IMR-90 (cell line): ENCODE measurements around the gene CEP95. TPM values are rescaled to one million over a fixed set of nuclear protein-coding genes. Genes with fewer than 3 reads are reported as not detected.

ENCODE experiments used
- ATAC-seq: fragments of 200-7000 bp; cut with Tn5 transposase; 2 replicates; pipeline ENCODE4 v1.9.1; 2020; ENCODE audit warnings: low read depth, mild to moderate bottlenecking, moderate library complexity
- BruUV-seq: library from RNA; stranded (reverse); fragments of 400-500 nt; replicated peaks from 2 replicates; lab custom pipeline; 2021; lab: Mats Ljungman, UMichigan
- CTCF ChIA-PET: fragments of 300-600 bp; formaldehyde crosslinking; extraction: SDS; loops from one replicate; lab custom pipeline; 2021; ENCODE audit warnings: antibody characterized with exemption; lab: Yijun Ruan, JAX
- POLR2A ChIA-PET: fragments of 300-600 bp; sonication (Branson Sonifier 250); formaldehyde crosslinking; loops from one replicate; lab custom pipeline; 2022; ENCODE audit warnings: antibody characterized with exemption; ENCODE audit not compliant: unreplicated experiment; lab: Charles Lee
- DNase-seq: peaks from one replicate; pipeline ENCODE4 v3.0.0; 2013
- H2AFZ ChIP-seq: replicated peaks from 2 replicates; pipeline ENCODE3; 2013; ENCODE audit warnings: low read length, mild to moderate bottlenecking; ENCODE audit not compliant: poor library complexity
- H2AK5ac ChIP-seq: 2 replicates; pipeline ENCODE4 v1.6.1; 2013; ENCODE audit warnings: low read depth, low read length, inconsistent platforms
- H2AK9ac ChIP-seq: replicated peaks from 2 replicates; pipeline ENCODE3; 2013; ENCODE audit warnings: mild to moderate bottlenecking, low read depth, low read length, moderate library complexity; ENCODE audit not compliant: poor library complexity
- H2BK120ac ChIP-seq: 2 replicates; pipeline ENCODE4 v1.6.1; 2013; ENCODE audit warnings: low read depth, low read length, inconsistent platforms
- H2BK15ac ChIP-seq: 3 replicates; pipeline ENCODE4 v1.6.1; 2013; ENCODE audit warnings: low read depth, low read length, inconsistent platforms
- H2BK20ac ChIP-seq: 2 replicates; pipeline ENCODE4 v1.6.1; 2013; ENCODE audit warnings: low read depth, mild to moderate bottlenecking, inconsistent platforms, low read length, moderate library complexity
- H2BK5ac ChIP-seq: 2 replicates; pipeline ENCODE4 v1.6.1; 2013; ENCODE audit warnings: mild to moderate bottlenecking, low read depth, low read length, inconsistent platforms; ENCODE audit not compliant: poor library complexity, severe bottlenecking
- H3K14ac ChIP-seq: replicated peaks from 2 replicates; pipeline ENCODE4 v1.6.1; 2013; ENCODE audit warnings: low read depth, low read length, inconsistent platforms
- H3K18ac ChIP-seq: 2 replicates; pipeline ENCODE4 v1.6.1; 2013; ENCODE audit warnings: low read depth, low read length, control low read depth
- H3K23ac ChIP-seq: 2 replicates; pipeline ENCODE4 v1.6.1; 2013; ENCODE audit warnings: low read depth, low read length, inconsistent platforms
- H3K27ac ChIP-seq: 2 replicates; pipeline ENCODE4 v1.5.1; 2013; ENCODE audit warnings: mild to moderate bottlenecking, control low read depth, low read length; ENCODE audit not compliant: insufficient read depth
- H3K27me3 ChIP-seq: 2 replicates; pipeline ENCODE4 v1.6.1; 2013; ENCODE audit warnings: low read length; ENCODE audit not compliant: control insufficient read depth, insufficient read depth
- H3K36me3 ChIP-seq: 2 replicates; pipeline ENCODE4 v1.6.1; 2013; ENCODE audit warnings: low read length, mixed read lengths; ENCODE audit not compliant: control insufficient read depth, insufficient read depth
- H3K4ac ChIP-seq: 2 replicates; pipeline ENCODE4 v1.6.1; 2013; ENCODE audit warnings: low read depth, low read length, inconsistent platforms
- H3K4me1 ChIP-seq: 2 replicates; pipeline ENCODE4 v1.6.1; 2013; ENCODE audit warnings: low read length, mixed read lengths; ENCODE audit not compliant: control insufficient read depth, insufficient read depth
- H3K4me2 ChIP-seq: 2 replicates; pipeline ENCODE4 v1.6.1; 2013; ENCODE audit warnings: low read depth, mild to moderate bottlenecking, control low read depth, low read length, moderate library complexity
- H3K4me3 ChIP-seq: 2 replicates; pipeline ENCODE4 v1.5.1; 2013; ENCODE audit warnings: low read depth, mild to moderate bottlenecking, control low read depth, low read length, moderate library complexity; ENCODE audit not compliant: insufficient read depth
- H3K56ac ChIP-seq: 2 replicates; pipeline ENCODE4 v1.6.1; 2013; ENCODE audit warnings: low read length, inconsistent platforms; ENCODE audit not compliant: insufficient read depth; ENCODE audit errors: extremely low read depth
- H3K79me1 ChIP-seq, 2 experiments: 2 replicates each; pipeline ENCODE4 v1.6.1; 2013; ENCODE audit warnings: low read length in 2 of 2, inconsistent platforms in 1 of 2, low read depth in 1 of 2
- H3K9ac ChIP-seq: 2 replicates; pipeline ENCODE4 v1.6.1; 2013; ENCODE audit warnings: low read depth, low read length, control low read depth
- H3K9me1 ChIP-seq: 2 replicates; pipeline ENCODE4 v1.6.1; 2013; ENCODE audit warnings: low read length, inconsistent platforms; ENCODE audit not compliant: insufficient read depth
- H3K9me3 ChIP-seq: 2 replicates; pipeline ENCODE4 v1.6.1; 2013; ENCODE audit warnings: low read length; ENCODE audit not compliant: control insufficient read depth, insufficient read depth
- H4K20me1 ChIP-seq: 2 replicates; pipeline ENCODE4 v1.6.1; 2013; ENCODE audit warnings: low read length, inconsistent platforms; ENCODE audit not compliant: insufficient read depth
- H4K5ac ChIP-seq: 2 replicates; pipeline ENCODE4 v1.6.1; 2013; ENCODE audit warnings: mild to moderate bottlenecking, low read depth, low read length, control low read depth
- H4K8ac ChIP-seq, 2 experiments: 2 replicates each; pipeline ENCODE4 v1.6.1; 2013; ENCODE audit warnings: low read depth in 2 of 2, low read length in 2 of 2, control low read depth in 1 of 2, inconsistent platforms in 1 of 2
- H4K91ac ChIP-seq: 2 replicates; pipeline ENCODE4 v1.6.1; 2013; ENCODE audit warnings: low read depth, low read length, inconsistent platforms; ENCODE audit not compliant: insufficient read depth
- BHLHE40 ChIP-seq: fragments of 150-350 bp; IDR thresholded peaks from 2 replicates; pipeline ENCODE4 v1.6.1; 2016; ENCODE audit warnings: mild to moderate bottlenecking, low read depth, low read length
- CEBPB ChIP-seq: IDR thresholded peaks from 2 replicates; pipeline ENCODE4 v1.6.1; 2012; ENCODE audit warnings: low read depth, low read length, improper control_type of control experiment
- CHD1 ChIP-seq: IDR thresholded peaks from 2 replicates; pipeline ENCODE4 v1.6.1; 2012; ENCODE audit warnings: low read depth, low read length, improper control_type of control experiment
- FOS ChIP-seq: fragments of 150-350 bp; IDR thresholded peaks from 2 replicates; pipeline ENCODE4 v1.6.1; 2016; ENCODE audit warnings: low read depth, low read length
- MAFK ChIP-seq: IDR thresholded peaks from 2 replicates; pipeline ENCODE4 v1.6.1; 2012; ENCODE audit warnings: low read depth, low read length, improper control_type of control experiment
- MAZ ChIP-seq: IDR thresholded peaks from 2 replicates; pipeline ENCODE4 v1.6.1; 2012; ENCODE audit warnings: low read depth, mild to moderate bottlenecking, low read length, improper control_type of control experiment, moderate library complexity, borderline replicate concordance
- MXI1 ChIP-seq: IDR thresholded peaks from 2 replicates; pipeline ENCODE4 v1.6.1; 2012; ENCODE audit warnings: low read depth, mild to moderate bottlenecking, low read length, moderate library complexity, borderline replicate concordance
- NFE2L2 ChIP-seq: fragments of 150-350 bp; IDR thresholded peaks from 2 replicates; pipeline ENCODE4 v1.6.1; 2016; ENCODE audit warnings: low read depth, mild to moderate bottlenecking, low read length
- POLR2A ChIP-seq: IDR thresholded peaks from 2 replicates; pipeline ENCODE4 v1.6.1; 2012; ENCODE audit warnings: mild to moderate bottlenecking, low read depth, low read length
- RAD21 ChIP-seq: IDR thresholded peaks from 2 replicates; pipeline ENCODE4 v1.6.1; 2012; ENCODE audit warnings: low read length, improper control_type of control experiment
- RCOR1 ChIP-seq: IDR thresholded peaks from 2 replicates; pipeline ENCODE4 v1.6.1; 2012; ENCODE audit warnings: mild to moderate bottlenecking, low read length, improper control_type of control experiment; ENCODE audit not compliant: insufficient replicate concordance
- RFX5 ChIP-seq: IDR thresholded peaks from 2 replicates; pipeline ENCODE4 v1.8.0; 2012; ENCODE audit warnings: low read depth, mild to moderate bottlenecking, low read length, moderate library complexity
- SMC3 ChIP-seq: fragments of 150-350 bp; IDR thresholded peaks from 2 replicates; pipeline ENCODE4 v1.6.1; 2016; ENCODE audit warnings: low read depth, mild to moderate bottlenecking, antibody characterized with exemption, low read length, moderate library complexity
- WGBS, 2 experiments: methylation state at CpG; one replicate each; pipeline versions ENCODE4 v1.1.5 to v1.1.7; 2013; ENCODE audit warnings: missing lambda C conversion rate in 2 of 2; ENCODE audit not compliant: insufficient read length in 1 of 2; ENCODE audit errors: extremely low coverage in 2 of 2; 5-methylcytosine and 5-hydroxymethylcytosine counted together
- dilution Hi-C: fragments of 300-500 bp; cut with HindIII; formaldehyde crosslinking; loops from one replicate; pipeline ENCODE4 v1.14.3; 2018; ENCODE audit warnings: low sequenced_read_pairs; ENCODE audit not compliant: unreplicated experiment
- in situ Hi-C: fragments of 300-500 bp; cut with MboI; formaldehyde crosslinking; loops from 3 replicates; pipeline ENCODE4 v1.14.3; 2019; ENCODE audit warnings: low sequenced_read_pairs, inconsistent platforms, mixed read lengths
- intact Hi-C: fragments of 100-400 bp; cut with micrococcal nuclease; formaldehyde crosslinking; loops from 2 replicates; pipeline ENCODE4 v1.10.0; 2022
- polyA plus RNA-seq, 3 experiments: library from polyadenylated mRNA; depleted of rRNA; stranded (reverse); fragments of >200 nt; gene quantifications; 2 replicates each; pipeline ENCODE4 v1.2.3, GENCODE V29; 2012; ENCODE audit warnings: low replicate concordance in 1 of 3
- total RNA-seq: library from RNA; depleted of rRNA; stranded (reverse); fragments of >200 nt; gene quantifications from 2 replicates; pipeline ENCODE4 v1.2.3, GENCODE V29; 2012
- TF ChIP-seq, protein P1 (sequence below): fragments of 150-350 bp; IDR thresholded peaks from 2 replicates; pipeline ENCODE4 v1.6.1; 2016; ENCODE audit warnings: low read depth, mild to moderate bottlenecking, low read length, moderate library complexity, borderline replicate concordance
- TF ChIP-seq, protein P2 (sequence below): conservative IDR thresholded peaks from 2 replicates; pipeline ENCODE4 v1.5.1; 2012; ENCODE audit warnings: mild to moderate bottlenecking, low read depth, low read length, improper control_type of control experiment
- TF ChIP-seq, protein P3 (sequence below): fragments of 150-350 bp; IDR thresholded peaks from 2 replicates; pipeline ENCODE4 v1.6.1; 2017; ENCODE audit warnings: mild to moderate bottlenecking, antibody characterized with exemption, low read length, low read depth

Gene CEP95
- total and polyA plus RNA-seq, 2 of the 4 experiments (the other 2 are of a cell fraction): 6.1 to 13.6 TPM

DNA sequence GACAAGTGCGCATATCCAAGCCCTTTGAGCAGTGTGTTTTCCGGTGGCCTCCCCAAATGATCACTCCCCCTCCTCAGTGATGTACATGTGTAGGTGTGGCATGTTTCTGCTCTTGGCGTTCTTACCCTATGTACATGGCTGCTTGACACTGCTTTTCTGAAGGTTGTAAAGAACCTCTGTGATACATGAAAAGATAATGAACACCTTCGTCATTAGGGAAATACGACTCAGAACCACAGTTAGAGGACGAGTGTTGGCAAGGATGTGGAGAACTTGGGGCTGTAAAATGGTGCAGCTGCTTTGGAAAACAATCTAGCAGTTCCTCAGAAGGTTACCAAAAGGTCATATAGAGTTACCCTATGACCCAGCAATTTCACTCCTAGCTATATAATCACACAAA, 28.6 kb downstream of the CEP95 start:
- ChIA-PET POLR2A (no interaction called here), CTCF (no interaction called here)
- Histone ChIP-seq H4K5ac (no peak overlapping the region), H3K9me3 (no peaks in the 10 kb centered on the region), H4K91ac (no peak overlapping the region), H2BK20ac (no peak overlapping the region), H3K79me1 (peaks cover 9 to 67% of the 10 kb centered on the region in 2 experiments; a peak in 3 of 4 replicates), H3K9ac (no peak overlapping the region), H2BK15ac (no peak overlapping the region), H4K20me1 (peaks cover 65% of the 10 kb centered on the region), H4K8ac (peak overlapping the region in 1 of 2 experiments; percentile 0; a peak in 1 of 4 replicates), H3K23ac (no peak overlapping the region), H3K18ac (no peak overlapping the region), H3K4ac (no peak overlapping the region), H2AFZ (no peak overlapping the region), H3K14ac (no peak overlapping the region), H2AK9ac (no peak overlapping the region), H3K27me3 (no peaks in the 10 kb centered on the region), H3K4me3 (no peak overlapping the region), H3K4me2 (no peak overlapping the region), H3K27ac (no peak overlapping the region), H2BK120ac (no peak overlapping the region), H3K56ac (no peak overlapping the region), H2BK5ac (no peak overlapping the region), H2AK5ac (no peak overlapping the region), H3K36me3 (peaks cover 58% of the 10 kb centered on the region), H3K4me1 (no peaks in the 10 kb centered on the region), H3K9me1 (peaks cover 24% of the 10 kb centered on the region)
- in situ Hi-C loops (no loop called here), intact Hi-C loops (no loop called here), dilution Hi-C loops (no loop called here)
- no peak for ATAC-seq
- 83% methylated on average over 2 of the region's 6 CpGs; no CpG with 5 or more reads in 1 of the 2 experiments for whole genome bisulfite sequencing, 2 experiments
- TF ChIP-seq CEBPB (no peak), POLR2A (no peak), BHLHE40 (no peak), CHD1 (no peak), NFE2L2 (no peak), RFX5 (no peak), RAD21 (no peak), FOS (no peak), MAZ (no peak), SMC3 (no peak), MAFK (no peak), MXI1 (no peak), RCOR1 (no peak)
- TF ChIP-seq, protein P1, sequence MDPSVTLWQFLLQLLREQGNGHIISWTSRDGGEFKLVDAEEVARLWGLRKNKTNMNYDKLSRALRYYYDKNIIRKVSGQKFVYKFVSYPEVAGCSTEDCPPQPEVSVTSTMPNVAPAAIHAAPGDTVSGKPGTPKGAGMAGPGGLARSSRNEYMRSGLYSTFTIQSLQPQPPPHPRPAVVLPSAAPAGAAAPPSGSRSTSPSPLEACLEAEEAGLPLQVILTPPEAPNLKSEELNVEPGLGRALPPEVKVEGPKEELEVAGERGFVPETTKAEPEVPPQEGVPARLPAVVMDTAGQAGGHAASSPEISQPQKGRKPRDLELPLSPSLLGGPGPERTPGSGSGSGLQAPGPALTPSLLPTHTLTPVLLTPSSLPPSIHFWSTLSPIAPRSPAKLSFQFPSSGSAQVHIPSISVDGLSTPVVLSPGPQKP: no peak
- TF ChIP-seq, protein P2, sequence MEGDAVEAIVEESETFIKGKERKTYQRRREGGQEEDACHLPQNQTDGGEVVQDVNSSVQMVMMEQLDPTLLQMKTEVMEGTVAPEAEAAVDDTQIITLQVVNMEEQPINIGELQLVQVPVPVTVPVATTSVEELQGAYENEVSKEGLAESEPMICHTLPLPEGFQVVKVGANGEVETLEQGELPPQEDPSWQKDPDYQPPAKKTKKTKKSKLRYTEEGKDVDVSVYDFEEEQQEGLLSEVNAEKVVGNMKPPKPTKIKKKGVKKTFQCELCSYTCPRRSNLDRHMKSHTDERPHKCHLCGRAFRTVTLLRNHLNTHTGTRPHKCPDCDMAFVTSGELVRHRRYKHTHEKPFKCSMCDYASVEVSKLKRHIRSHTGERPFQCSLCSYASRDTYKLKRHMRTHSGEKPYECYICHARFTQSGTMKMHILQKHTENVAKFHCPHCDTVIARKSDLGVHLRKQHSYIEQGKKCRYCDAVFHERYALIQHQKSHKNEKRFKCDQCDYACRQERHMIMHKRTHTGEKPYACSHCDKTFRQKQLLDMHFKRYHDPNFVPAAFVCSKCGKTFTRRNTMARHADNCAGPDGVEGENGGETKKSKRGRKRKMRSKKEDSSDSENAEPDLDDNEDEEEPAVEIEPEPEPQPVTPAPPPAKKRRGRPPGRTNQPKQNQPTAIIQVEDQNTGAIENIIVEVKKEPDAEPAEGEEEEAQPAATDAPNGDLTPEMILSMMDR: no peak
- TF ChIP-seq, protein P3, sequence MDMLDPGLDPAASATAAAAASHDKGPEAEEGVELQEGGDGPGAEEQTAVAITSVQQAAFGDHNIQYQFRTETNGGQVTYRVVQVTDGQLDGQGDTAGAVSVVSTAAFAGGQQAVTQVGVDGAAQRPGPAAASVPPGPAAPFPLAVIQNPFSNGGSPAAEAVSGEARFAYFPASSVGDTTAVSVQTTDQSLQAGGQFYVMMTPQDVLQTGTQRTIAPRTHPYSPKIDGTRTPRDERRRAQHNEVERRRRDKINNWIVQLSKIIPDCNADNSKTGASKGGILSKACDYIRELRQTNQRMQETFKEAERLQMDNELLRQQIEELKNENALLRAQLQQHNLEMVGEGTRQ: no peak
- no peak for DNase-seq
- no TSS peak for BruUV-seq
